Stimulated activated CD8-positive, alpha-beta memory T cell treated with anti-CD3 and anti-CD28 coated beads, Interleukin-15, amount 100 ng/mL, for 48 hours (primary cell): ENCODE results near the gene LRRC37A3.
"Not testable (repeated sequence)": the region's sequence is repeated elsewhere in the genome, so short reads cannot be mapped to it uniquely, and the experiment has no call there.

Experiments used
- DNase-seq, 2 donors: peaks; one replicate each; pipeline ENCODE4 v3.0.0-alpha.2; 2020; ENCODE audit warnings: low read depth in 2 of 2

Gene LRRC37A3

DNA sequence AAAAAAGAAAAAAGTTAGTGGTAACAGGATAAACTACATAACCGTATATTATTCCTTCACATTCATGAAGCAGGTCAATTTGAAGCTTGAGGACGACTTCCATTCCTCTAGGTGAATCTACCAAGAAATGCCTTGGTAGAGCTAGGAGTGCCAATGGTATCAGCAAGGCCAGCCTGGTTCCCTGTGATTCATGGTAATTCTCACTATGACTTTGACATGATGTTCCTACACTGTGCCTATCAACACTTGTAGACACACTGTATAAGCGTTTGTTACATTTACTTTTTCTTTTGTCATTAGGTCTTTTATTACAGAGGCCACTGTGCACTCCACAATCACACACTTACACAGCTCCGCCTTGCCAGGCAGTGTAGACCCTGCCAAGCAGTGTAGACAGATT is 7.2 kb upstream of the LRRC37A3 start:
- DNase-seq: not testable (repeated sequence)

DNA sequence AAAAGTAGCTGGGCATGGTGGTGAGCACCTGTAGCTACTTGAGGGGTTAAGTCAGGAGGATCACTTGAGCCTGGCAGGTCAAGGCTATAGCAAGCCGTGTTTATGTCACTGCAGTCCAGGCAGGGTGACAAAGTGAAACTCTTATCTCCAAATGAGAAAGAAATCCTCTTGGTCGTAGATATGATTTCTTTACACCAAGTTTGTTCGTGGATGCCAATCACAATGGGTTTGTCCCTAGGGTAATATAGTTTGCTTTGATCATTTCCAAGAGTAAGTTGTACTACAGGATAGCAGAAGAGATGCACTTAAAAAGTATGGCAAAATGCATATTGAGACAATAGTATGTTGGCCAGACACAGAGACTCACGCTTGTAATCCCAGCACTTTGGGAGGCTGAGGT is 6.0 kb upstream of the LRRC37A3 start:
- DNase-seq: not testable (repeated sequence)

DNA sequence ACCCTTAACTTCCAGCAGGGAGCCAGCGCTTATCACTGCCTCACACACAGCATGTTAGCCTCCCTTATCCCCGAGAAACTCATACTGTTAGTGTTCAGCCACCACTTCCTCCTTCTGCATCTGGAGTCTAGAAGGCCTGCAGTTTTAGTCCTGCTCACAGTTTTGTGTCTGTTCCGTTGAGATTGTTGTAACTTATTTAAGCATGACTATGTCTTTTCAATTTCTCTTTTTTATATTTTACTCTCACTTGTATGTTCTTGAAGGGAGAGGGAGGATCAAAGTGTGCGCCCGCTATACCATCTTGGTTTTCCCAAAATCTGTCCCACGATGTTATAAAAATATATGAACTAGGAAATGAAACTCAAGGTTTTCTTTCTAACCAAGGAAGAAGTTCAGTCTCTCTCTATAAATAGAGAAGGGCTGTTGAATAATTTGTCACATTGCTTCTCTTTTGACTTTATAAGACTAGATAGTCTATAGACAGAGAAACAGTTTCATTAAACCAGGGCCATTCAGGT is 3.8 kb upstream of the LRRC37A3 start:
- DNase-seq: not testable (repeated sequence)

DNA sequence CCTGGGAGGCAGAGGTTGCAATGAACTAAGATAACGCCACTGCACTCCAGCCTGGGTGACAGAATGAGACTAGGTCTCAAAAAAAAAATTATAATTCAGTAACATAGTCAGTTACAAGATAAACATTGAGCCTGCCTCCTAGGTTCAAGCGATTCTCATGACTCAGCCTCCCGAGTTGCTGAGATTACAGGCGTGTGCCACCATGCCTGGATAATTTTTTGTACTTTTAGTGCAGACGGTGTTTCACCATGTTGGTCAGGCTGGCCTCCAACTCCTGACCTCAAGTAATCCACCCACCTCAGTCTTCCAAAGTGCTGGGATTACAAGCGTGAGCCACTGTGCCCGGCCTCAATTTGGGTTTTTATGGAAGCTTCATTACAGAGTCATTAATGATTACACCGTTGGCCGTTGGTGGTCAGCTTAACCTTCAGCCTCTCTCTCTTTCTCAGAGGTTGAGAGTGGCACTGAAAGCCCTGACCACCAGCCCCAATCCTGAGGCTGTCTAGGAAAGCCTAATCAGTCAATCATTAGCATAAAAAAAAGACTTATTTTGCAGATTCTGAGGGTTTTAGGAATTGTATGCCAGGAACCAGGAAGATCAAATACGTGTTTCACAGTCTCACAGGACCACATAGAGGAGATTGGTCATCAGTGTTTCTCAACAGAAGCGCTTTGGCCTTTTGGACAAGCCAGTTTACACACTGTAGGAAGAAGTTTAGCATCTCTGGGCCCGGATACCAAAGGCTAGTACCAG is 1.3 kb upstream of the LRRC37A3 start:
- DNase-seq: no peak

DNA sequence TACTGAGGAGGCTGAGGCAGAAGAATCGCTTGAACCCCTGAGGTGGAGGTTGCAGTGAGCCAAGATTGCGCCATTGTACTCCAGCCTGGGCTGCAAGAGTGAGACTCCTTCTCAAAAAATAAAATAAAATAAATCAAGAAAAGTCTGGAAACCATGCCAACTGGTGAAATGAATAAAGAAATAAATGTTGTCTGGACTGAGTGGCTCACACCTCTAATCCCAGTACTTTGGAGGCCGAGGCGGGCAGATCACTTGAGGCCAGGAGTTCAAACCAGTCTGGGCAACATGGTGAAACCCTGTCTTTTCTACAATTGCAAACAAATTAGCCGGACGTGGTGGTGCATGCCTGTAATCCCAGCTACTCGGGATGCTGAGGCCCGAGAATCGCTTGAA is 744 bp upstream of the LRRC37A3 start:
- DNase-seq: no peak

DNA sequence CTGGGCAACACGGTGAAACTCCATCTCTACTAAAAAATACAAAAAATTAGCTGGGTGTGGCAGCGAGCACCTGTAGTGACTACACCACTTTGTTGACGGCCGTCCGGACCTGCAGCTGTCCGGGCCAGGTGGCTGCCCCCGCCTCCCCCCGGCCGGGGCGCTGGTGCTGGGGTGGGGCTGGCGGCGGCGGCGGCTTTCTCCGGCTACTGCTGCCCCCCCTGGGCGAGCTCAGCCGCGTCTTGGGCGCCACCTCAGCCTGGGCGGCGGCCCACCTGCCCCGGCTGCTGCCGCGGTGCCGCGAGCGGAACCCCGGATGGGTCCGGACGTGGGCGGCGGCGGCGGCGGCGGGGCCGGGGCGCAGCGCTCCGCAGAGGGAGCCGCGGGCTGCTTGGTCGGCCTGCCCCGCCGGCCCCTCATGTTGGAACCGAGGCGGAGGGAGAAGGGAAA is 413 bp downstream of the LRRC37A3 start:
- DNase-seq: peak; percentile 24 to 30

DNA sequence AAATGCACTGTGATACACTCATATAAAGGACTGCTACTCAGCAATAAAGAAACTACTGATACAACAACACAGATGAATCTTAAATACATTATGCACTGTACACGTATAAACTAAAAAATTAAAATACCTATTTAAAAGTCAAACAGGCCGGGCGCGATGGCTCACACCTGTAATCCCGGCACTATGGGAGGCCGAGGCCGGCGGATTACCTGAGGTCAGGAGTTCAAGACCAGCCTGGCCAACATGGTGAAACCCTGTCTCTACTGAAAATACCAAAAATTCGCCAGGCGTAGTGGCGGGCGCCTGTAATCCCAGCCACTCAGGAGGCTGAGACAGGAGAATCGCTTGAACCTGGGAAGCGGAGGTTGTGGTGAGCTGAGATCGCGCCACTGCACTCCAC is 1.7 kb downstream of the LRRC37A3 start:
- not testable (repeated sequence) for DNase-seq

DNA sequence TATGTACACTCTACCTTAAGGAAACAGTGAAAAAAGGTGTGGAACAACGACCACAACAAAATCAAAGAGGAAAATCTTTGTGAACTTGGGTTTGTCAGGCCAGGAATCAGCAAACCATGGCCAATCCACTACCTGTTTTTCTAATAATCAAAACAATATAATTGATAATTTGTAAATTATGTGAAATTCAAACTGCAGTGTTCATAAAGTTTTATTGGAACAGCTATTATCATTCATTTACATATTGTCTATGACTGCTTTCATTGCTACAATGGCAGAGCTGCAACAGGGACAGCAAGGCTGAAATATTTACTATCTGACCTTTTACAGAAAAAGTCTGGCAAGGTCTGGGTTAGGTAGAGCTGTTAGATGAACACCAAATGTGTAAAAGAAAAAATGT is 4.0 kb downstream of the LRRC37A3 start:
- DNase-seq: not testable (repeated sequence)

DNA sequence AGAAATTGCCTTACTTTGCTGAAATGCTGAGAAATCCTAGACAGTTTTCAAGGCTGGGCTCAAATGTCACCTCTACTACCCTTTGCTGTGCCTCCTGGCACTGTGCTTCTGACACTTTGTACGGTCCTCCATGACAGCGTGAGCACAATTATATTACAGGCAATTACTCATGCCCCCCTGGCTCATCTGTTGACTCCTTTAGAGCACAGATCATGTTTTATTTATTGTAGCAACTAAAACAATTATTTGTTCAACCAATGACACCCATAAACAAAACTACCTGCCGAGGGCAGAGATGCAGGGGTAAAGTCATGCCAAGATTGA is 9.1 kb downstream of the LRRC37A3 start:
- DNase-seq: not testable (repeated sequence)

DNA sequence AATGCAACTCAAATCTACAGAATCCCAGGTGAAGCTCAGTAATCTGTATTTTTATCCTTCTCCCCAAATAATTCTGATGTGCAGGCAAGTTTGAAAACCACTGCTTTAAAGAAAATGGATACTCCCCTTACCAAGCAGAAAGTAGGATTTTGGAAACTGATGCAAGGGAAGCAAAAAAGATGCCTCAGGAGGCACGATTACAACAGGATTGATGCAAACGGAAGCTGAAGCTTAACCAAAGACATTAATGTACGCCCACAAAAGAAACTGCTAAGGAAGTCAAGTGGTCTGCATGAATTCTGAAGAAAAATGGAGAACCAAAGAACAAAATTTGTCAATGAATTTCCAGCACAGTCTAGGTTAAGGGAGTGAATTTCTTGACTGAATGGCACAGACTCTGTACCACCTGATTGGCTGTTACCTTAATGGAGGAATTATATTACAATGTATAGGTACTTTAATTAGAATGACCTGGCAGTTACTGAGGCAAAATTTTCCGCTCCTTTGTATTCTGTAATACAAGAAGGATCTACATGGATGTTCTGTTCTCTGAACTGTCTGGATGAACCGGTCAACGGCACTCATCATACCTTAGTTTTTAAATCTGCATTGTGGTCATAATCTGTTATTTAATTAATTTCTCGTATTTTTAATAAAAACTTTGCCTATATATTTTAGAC is 9.6 kb downstream of the LRRC37A3 start:
- DNase-seq: not testable (repeated sequence)

DNA sequence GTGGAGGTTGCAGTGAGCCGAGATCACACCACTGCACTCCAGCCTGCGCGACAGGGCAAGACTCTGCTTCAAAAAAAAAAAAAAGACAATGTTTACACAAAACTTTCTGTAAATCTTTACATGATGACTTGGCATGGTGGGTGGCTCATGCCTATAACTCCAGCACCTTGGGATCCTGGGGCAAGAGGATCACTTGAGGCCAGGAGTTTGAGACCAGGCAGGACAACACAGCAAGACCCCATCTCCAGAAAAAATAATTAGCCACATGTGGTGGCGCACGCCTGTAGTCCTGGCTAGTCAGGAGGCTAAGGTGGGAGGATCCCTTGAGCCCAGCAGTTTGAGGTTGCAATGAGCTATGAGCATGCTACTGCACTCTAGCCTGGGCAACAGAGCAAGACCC is 15.2 kb downstream of the LRRC37A3 start:
- not testable (repeated sequence) for DNase-seq

DNA sequence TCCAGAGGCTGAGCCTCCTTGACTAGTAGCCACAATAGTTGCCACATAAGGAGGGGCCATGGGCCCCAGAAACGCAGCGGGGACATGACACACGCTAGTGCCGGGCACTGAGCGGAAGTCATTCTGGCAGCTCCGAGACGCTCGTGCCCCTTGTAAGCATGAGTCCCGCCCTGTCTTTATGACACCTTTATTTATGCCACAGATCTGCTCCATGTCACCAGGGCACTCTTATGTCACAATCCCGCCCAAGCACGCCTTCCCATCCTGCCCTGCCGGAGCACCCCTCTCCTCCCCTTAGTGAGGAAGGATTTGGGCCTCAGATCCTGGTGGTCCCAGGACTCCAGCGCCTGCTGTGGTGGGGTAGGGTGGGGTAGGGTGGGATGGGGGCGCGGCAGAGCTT is 22.1 kb downstream of the LRRC37A3 start:
- DNase-seq: not testable (repeated sequence)

DNA sequence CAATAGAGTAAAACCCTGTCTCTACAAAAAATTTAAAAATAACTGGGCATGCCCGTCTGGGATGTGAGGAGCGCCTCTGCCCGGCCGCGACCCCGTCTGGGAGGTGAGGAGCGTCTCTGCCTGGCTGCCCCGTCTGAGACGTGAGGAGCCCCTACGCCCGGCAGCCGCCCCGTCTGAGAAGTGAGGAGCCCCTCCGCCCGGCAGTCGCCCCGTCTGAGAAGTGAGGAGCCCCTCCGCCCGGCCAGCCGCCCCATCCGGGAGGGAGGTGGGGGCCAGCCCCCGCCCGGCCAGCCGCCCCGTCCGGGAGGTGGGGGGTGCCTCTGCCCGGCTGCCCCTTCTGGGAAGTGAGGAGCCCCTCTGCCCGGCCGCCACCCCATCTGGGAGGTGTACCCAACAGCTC is 45.1 kb downstream of the LRRC37A3 start:
- DNase-seq: not testable (repeated sequence)

DNA sequence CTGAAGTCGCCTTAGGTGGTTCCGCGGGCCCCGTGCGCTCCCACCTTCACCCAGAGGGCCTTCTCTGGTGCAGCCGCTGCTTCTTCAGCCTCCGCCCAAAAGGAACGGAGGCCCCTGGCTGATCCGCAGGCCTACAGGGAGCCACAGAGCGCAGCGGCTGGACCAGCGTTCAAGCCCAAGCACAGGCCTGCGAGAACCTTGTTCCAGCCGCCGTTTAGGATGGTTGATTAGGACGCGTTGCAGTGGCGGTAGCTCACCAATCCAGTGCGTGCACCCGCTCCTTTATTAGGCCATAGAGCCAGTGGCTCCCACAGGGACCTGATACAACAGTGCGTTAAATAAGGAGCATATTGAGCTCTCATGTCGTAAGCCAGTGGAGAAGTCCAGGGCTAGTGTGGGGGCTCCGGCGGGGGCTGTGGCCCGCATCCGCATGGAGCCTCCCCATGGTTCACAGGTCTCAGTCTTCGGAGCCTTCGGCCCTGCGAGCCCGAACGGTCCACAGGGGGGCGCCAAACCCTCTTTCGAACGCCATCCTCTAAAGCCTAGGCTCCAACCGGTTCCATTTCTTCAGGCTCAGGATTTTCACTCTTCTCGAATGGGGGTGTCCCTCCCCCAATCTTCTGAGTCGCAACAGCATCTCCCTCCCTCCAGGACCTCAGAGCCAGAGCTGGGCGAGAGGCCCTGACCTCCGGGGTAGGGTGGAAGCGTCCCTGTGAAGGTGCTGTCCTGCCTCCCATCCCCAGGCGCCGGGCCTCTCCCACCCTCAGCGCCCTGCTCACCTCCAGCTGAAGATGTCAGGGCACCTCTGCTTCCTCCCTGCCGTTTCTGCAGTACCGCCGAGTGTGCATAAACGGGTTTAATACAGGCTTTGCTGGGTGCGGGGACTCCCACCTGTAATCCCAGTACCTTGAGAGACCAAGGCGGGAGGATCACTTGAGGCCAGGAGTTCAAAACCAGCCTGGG is 71.5 kb downstream of the LRRC37A3 start:
- DNase-seq: peak; percentile 38 to 50

DNA sequence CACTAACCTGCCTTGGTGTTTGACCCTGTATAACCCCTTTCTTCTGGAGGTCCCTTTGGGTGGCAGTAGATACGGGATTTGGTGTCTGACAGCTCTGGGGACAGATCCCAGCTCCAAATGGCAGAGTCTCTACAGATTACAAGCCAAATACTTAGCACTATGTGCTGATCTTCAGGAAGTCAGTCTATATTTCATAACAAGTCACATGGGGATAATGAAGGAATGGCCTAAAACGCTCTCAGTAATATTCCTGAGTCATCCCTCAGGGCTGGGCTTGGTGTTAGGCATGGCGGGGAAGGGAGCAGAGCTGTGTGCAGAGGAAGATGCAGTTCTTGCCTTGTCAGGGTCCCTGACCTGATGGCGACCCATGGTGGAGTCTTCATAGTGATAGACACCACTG is 72.4 kb downstream of the LRRC37A3 start:
- DNase-seq: not testable (repeated sequence)

DNA sequence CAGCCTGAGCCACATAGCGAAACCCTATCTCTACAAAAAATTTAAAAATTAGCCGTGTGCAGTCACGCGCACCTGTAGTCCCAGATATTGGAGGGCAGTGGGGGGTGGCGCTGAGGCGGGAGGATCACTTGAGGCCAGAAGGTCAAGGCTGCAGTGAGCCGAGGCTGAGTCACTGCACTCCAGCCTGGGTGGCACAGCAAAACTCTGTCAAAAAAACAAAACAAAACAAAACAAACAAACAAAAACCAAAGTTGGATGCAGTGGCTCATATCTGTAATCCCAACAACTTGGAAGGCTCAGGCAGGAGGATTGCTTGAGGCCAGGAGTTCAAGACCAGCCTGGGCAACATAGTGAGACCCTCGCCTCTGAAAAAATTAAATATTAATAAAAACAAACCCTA is 75.4 kb downstream of the LRRC37A3 start:
- not testable (repeated sequence) for DNase-seq

DNA sequence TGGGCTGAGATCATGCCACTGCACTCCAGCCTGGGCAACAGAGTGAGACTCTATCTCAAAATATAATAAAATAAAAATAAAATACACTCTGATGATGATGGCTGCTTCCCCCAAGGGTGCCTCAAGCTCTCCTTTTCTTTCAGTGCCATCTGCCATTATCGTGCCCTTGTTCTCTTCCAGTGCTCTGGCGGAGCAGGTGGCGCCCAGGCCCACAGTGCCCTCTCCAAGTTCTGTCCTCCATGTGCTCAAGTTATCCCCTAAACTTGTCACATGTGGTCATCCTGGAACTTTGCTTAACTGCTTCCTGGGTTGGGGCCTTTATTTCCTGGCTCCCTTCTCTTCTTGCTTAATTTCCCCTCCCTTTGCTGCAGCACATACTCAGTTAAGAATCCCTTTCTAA is 76.4 kb downstream of the LRRC37A3 start:
- not testable (repeated sequence) for DNase-seq

DNA sequence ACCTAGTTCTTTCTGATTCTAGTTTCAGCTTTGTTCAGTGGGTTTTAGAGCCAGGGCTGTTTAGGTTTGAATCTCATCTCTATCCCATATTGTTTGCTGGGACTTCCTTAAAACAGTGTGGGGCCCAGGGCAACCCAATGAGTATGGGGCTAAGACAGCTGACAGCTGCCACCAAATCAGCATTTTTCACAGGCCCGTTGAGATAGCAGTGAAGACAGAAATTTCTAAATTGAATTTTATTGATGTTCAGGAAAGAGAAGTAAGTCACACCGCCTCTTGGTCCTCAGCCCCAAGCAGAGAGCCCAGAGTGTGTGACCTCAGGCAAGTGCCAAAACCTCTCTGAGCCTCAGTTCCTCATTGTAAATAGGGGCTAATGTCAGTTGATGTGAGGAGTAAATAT is 78.3 kb downstream of the LRRC37A3 start:
- DNase-seq: not testable (repeated sequence)

DNA sequence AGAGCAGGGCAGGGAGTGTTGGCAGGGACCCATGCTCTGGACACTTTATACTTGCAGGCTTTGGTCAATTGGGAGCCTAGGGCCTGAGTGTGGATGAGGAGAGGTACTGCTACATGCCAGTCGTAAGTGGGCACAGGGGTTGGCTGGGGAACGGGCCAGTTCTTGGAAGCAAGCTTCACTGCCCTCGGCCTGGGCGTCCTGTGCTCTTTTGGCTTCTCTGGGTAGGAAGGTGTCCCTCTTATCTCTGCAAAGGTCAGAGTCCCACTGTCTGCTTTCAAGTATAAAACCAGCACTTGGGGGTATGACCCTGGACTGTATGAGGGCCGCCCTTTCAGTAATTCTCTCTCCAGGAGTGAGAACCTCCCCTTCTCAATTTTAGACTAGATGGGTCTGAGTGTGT is 80.8 kb downstream of the LRRC37A3 start:
- DNase-seq: not testable (repeated sequence)

DNA sequence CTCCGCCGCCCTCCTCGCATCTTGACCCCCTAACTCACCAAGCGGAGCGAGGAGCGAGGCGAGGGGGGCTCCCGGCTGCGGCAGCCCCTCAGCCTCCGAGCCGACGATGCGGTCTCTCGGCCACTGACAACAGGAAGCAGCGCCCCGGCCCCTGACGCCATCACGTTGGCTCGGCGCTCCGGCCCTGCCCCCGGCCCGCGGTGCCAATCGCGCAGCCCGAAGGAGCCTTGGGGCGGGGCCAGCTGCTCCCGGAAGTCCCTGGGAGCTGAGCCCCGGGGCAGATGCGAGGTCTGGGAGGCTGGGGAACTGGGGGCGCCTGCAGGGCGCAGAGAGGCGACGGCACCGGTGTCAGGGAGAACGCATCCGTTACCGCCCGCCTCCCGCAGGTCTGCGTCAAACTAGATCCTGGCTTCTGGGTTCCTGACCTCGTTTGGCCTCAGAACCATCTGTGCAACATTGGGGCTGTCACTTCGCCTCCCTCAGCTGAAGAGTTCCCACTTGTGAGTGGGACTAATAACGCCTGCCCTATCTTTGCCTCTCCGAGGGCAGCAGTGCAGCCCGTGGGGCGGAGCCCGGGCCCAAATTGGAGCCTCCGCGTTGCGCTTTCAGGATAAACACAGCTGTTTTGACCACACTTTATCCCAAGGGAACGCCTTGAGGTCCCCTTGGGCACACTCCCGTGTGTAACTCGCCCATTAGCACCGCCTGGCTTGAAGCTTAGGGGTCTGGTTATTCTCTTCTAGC is 82.1 kb downstream of the LRRC37A3 start:
- DNase-seq: peak; percentile 82 to 85

DNA sequence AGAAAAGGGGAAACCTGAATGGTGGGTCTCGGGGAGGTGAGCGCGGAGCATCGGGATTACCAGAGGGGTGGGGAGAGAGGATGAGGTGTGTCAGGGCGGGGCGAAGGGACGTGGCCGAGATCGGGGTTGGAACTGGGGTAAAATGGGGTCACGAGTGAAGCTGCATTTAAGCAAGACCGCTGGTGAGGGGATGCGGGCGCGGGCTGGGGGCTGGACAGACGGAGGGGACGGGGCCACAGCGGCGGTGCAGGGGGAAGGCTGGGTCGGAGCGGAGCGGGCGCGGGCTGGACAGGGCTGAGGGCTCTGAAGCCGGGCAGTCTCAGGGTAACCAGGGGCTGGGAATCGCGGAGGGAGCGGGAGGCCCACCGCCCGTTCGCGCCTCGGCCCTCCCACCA is 82.7 kb downstream of the LRRC37A3 start:
- not testable (repeated sequence) for DNase-seq
